ENCODE measurements around the gene ADGRG3.
"Not testable (repeated sequence)": the region's sequence is repeated elsewhere in the genome, so short reads cannot be mapped to it uniquely, and the experiment has no call there.

DNA sequence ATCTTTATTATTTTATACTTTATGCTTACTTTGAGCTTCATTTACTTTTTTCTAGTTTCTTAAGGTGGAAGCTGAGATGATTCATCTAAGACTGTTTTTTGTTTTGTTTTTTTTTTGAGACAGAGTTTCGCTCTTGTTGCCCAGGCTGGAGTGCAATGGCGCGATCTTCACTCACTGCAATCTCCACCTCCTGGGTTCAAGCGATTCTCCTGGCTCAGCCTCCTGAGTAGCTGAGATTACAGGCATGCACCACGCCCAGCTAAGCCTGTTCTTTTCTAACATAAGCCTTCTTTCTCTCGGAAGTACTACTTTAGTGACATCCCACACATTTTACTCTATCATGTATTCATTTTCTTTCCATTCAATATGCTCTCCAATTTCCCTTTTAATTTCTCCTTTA lies 44.5 kb downstream of the ADGRG3 start:
- TF ChIP-seq EZH2phosphoT487 (IDR thresholded peaks at IDR 0.05; ENCODE audit: unreplicated experiment); POLR2AphosphoS5 (IDR thresholded peaks at IDR 0.05; ENCODE audit: low read depth); CTCF (conservative IDR thresholded peaks at IDR 0.05; ENCODE audit: low read depth in 2 of 2); EZH2 (IDR thresholded peaks at IDR 0.05; ENCODE audit: low read depth, unreplicated experiment): not testable (repeated sequence)

All from GM23338 (cell line).